ENCODE data around the gene LCN12.

LCN12 gene

DNA sequence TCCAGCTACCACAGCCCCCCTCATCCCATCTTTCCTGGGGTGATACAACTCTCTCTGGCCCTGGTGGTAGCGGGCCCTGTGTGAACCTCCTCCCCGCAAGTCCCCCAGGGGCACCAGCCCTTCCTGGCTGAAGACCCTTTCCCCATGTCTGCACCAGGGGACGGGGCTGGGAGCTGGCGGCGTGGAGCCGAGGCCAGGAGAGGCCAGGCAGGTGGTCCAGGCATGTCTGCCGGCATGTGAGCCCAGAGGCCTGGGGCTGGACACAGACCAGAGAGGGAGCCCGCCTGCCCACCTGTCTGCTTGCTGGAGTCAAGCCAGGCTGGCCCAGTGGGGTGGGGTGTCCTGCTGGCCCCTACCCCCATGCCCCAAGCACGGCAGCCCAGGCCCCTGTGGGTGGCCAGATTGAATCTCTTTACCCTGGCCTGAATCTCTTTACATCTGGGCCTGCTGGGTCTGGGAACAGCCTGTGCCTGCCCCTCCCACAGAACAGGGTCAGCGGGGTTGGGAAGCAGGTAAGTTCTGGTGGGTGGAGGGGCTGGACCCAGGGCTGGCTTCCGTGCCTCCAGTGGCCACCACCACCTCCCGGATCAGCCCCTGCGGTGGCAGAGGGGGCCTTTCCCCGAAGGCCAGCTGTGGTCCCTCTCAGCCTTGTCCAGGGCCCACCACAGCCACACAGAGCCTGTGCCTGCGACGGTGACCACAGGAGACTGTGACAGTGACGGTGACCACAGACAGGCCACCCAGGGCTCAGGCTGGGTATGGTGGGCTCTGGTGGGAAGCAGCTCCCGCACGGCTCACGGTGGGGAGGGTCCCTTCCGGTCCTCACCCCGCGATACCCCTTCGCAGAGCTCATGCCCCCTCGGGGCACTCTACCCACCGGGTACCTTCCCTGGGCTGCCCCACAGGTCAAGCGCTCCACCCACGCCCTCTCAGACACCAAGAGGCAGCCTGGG lies 7.1 kb downstream of the LCN12 start:
- no peak for DNase-seq (ENCODE audit: low read depth in 3 of 3)

DNA sequence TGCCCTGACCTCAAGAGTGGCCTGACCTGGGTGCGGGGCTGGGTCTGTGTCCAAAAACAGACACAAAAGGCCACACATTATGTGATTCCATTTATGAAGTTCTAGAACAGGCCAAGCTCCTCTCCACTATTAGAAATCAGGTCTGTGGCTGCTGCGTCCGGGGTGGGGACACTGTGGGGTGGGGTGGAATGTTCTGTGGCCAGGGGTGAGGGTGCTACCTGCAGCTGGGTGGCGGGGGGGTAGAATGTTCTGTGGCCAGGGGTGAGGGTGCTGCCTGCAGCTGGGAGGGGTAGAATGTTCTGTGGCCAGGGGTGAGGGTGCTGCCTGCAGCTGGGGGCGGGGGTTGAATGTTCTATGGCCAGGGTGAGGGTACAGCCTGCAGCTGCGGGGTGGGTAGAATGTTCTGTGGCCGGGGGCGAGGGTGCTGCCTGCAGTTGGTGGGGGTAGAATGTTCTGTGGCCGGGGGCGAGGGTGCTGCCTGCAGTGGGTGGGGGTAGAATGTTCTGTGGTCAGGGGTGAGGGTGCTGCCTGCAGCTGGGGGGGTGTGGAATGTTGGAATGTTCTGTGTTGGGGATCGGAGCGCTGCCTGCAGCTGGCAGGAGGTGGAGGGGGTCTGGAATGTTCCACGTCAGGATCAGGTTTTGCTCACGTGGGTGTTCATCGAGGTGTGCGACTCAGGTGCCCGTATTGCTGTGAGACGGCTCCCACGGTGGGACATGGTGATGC lies 8.3 kb downstream of the LCN12 start:
- DNase-seq (ENCODE audit: low read depth in 3 of 3): no peak

DNA sequence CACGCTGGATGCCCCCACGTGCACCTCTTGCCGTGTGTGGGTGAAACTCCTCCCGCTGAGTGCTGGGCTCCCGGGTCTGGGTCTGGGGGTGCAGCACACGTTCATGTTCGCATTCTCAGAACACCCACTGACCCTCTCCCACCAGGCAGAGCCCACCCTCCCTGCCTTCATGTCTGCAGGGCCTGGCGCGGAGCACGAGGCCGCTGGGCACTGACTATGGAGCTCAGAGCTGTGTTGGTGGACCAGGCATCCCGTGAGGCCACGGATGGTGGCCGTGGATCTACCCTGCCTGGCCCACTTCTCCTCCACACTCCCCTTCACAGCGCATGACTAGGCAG lies 8.8 kb downstream of the LCN12 start:
- DNase-seq (ENCODE audit: low read depth in 3 of 3): no peak

DNA sequence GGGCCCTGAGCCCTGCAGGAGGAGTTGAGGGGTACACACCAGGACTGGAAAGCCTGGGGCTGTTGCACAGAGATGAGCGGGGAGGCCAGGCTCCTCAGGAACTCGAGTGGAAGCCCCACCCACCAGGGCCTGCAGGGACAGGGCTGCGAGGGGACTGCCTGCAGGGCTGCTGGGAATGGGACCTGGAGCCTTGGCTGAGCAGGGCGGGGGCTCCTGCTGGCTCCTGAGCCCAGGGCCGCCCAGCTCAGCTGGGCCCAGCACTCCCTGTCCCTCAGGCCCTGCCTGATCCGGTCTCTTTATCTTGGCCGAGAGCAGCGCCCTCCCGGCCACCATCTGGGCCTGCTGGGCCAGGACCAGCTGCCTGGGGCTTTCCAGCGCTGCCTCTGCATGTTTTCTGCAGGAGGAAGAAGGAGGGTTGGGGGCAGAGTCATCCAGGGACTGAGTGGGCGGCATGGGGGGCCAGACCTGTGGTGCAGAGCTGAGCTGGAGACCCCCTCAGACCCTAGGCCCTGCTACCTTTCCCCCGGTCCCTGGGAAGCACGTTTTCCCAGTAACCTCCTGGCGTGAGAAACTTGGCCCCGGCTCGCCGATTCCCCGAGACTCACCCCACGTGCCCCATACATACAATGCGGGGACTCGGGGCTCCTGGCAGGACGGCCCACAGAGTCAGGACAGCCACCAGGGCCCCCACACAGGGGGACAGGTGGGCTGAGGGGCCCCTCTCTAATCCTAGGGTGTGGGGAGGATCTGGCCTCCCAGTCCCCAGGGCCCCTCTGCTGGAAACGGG lies 9.4 kb downstream of the LCN12 start:
- no peak for DNase-seq (ENCODE audit: low read depth in 3 of 3)

DNA sequence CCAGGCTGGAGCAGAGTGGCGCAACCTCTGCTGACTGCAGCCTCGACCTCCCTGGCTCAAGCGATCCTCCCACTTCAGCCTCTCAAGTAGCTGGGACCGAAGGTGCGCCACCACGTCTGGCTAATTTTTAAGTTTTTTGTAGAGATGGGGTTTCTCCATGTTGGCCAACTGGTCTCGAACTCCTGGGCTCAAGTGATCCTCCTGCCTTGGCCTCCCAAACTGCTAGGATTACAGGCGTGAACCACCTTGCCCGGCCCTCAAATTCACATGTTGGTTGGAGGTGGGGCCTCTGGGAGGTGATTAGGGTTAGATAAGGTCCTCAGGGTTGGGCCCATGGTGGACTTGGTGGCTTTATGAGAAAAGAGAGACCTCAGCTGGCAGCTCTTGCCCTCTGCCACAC lies 10.1 kb downstream of the LCN12 start:
- no peak for DNase-seq (ENCODE audit: low read depth in 3 of 3)

DNA sequence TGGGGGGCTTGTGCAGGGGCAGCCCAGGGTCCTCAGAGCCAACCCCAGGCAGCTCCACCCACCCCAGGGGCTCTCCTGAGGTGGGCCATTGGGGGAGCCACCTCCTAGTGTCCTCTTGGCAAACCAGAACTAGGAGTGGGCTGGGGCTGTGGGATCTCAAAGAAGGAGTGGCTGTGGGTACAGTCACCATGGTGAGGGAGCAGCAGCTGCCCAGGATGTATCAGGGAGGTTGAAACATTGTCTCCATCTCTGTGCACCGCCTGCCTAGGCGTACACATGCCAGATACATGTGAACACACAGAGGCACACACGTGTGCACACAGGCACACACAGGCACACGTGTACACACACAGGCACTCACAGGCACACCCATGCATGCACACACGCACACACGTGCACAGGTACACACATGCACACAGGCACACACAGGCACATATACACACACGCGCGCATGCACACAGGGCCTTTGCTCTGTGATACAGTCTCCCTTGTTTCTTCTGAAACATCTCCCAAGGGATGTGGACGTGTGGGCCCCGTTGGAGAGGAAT lies 10.7 kb downstream of the LCN12 start:
- DNase-seq (ENCODE audit: low read depth in 3 of 3): no peak

GRCh38 chr9:136963341-136963740 lies 11.3 kb downstream of the LCN12 start:
- no peak for DNase-seq (ENCODE audit: low read depth in 3 of 3)

DNA sequence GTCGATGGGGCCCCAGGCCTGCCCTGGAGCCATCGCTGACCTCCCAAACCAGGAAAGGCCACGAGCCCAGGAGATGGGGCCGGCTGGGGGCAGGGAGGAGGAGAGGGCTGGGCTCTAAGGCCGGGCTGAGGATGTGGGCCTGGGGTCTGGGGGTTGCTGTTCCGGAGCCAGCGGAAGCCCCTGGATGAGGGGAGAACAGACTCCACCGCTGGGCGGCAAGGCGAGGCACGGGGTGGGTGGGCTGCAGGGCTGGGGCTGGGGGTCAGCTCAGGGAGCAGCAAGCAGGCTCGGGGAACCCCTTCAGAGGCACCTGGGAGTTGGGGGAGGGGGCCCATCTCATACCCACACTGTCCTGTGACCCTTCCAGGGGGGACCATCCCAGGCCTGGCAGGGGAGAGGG lies 11.7 kb downstream of the LCN12 start:
- no peak for DNase-seq (ENCODE audit: low read depth in 3 of 3)

DNA sequence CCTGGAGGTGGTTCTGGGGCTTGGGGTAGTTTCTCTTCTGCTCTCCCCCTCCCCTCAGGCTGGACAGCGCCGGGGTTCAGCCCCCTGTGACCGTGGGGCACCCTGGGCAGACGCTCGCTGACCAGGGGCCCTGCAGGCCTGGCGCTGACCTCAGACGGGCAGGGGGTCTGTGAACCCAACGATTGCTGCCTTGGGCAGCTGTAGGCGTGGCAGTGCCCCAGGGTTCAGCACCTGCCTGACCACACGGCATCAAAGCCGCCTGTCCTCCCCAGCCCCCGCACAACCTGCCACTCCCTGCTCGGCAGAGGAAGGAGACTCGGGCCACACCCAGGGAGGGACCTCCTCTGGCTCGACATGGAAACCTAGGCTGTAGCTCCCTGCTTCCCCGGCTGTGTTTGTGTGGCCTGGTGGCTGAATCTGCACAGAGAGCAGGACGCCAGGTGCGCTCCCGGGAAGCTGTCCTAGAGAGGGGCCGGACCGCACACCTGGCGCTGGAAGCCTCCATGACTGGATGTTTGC lies 12.2 kb downstream of the LCN12 start:
- DNase-seq (ENCODE audit: low read depth in 3 of 3): no peak

- no peak for DNase-seq (ENCODE audit: low read depth in 3 of 3)
Observed at GRCh38 chr9:136964833-136965422, 12.9 kb downstream of the LCN12 start.

DNA sequence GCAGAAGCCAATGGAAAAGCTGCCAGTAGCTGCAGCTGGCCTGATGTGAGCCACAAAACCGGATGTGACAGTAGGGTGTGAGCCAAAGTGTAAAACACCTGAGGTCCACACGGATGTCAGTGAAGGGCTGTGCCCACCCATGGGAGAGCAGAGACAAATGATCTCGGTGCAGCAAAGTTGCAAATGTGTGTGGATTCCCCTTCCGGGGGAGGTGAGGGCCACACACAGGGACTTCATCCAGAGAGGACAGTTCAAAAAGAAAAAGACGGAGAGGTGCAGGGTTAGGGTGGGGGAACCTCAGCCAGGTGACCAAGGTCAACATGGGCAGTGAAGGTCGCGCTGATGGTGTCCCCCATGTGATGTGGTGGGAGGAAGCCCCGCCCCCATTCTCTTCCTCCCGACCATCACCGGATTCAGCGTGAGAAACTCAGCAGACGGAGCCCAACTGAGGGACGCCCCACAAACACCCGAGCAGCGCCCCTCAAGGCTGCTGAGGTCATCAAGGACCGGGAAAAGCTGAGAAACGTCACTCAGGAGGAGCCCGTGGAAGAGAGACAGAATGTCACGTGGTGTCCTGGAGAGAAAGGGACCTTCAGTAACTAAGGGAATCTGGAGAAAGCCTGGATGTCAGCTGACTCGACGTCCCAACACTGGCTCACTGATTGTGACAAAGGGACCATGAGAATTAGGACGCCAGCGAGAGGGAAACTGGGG lies 13.9 kb downstream of the LCN12 start:
- DNase-seq (ENCODE audit: low read depth in 3 of 3): no peak

DNA sequence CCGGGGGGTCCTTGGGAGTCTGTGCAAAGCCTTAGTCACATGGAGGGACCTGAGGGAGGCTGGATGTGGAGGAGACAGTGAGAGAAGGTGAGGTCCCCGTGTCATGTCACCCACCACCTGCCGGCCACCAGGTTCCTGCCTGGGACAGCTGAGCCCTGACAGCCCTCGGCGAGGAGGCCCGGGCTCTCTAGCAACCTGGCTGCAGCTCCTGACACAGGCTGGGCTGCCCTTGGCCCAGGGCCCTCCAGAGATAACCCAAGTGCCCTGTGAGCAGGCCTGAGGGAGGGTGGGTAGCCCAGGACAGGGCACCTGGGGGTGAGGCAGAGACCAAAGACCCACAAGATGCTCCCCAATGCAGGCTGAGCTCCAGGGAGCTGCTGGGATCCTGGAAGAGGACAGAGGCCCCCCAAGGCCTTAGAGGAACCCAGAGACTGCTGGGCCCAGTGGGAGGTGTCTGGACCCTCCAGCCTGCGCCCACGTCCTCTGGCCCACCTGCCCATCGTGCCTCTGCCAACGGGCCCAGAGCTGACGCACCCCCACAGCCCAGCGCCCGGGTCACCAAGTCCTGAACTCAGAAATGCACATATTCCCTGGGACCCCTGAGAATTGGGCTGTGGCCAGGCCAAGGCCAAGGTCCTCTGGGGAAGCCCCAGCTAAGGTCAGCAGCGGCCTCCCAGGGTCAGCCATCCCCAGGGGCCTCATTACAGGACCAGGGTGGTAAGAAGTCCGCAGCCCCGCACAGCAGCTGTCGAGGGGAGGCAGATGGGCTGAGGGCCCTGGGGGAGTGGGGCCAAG lies 16.5 kb downstream of the LCN12 start:
- no peak for DNase-seq (ENCODE audit: low read depth in 3 of 3)

GRCh38 chr9:136969150-136969549 lies 17.1 kb downstream of the LCN12 start:
- DNase-seq (ENCODE audit: low read depth in 3 of 3): no peak

DNA sequence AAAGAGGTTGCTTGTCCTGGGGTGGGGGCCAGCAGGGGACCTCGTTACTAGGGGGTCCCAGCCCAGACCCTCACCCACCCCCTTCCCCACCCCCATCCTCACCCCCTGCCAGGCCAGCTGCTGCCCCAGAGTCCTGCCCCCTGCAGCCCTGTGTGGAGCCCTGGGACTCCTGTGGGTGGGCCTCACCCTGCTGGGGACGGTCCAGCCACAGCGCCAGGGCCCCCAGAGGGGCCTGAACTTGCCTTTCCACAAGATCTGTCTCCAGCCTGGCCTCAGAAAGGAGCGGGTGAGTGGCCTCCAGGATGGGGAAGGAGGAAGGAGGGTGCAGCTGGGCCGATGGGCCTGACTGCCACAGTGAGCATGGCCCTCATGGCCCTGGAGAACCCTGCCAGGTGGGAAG lies 17.7 kb downstream of the LCN12 start:
- DNase-seq (ENCODE audit: low read depth in 3 of 3): no peak

DNA sequence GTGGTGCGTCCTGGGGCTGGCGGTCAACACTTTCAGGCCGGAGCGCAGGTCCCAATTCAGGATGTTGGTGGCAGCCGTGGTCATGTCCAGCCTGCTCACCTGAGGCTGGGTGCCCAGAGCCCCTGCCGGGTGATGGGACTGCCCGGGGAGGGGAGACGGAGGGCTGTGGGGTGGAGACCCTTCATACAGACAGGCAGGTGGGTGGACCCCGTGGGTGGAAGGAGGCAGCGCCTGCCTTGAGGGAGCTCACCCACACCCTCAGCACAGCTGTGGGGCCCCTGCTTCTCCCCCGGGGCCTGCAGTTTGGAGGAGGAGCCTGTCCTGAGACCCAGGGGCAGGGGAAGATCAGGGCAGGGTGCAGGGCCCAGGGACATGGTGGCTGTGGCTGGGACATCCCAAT lies 18.3 kb downstream of the LCN12 start:
- DNase-seq (ENCODE audit: low read depth in 3 of 3): no peak

- DNase-seq (ENCODE audit: low read depth in 3 of 3): no peak
Observed at GRCh38 chr9:136971746-136972145, 19.7 kb downstream of the LCN12 start.

GRCh38 chr9:136972335-136972734 lies 20.3 kb downstream of the LCN12 start:
- no peak for DNase-seq (ENCODE audit: low read depth in 3 of 3)

GRCh38 chr9:136972743-136973142 lies 20.7 kb downstream of the LCN12 start:
- DNase-seq (ENCODE audit: low read depth in 3 of 3): no peak

DNA sequence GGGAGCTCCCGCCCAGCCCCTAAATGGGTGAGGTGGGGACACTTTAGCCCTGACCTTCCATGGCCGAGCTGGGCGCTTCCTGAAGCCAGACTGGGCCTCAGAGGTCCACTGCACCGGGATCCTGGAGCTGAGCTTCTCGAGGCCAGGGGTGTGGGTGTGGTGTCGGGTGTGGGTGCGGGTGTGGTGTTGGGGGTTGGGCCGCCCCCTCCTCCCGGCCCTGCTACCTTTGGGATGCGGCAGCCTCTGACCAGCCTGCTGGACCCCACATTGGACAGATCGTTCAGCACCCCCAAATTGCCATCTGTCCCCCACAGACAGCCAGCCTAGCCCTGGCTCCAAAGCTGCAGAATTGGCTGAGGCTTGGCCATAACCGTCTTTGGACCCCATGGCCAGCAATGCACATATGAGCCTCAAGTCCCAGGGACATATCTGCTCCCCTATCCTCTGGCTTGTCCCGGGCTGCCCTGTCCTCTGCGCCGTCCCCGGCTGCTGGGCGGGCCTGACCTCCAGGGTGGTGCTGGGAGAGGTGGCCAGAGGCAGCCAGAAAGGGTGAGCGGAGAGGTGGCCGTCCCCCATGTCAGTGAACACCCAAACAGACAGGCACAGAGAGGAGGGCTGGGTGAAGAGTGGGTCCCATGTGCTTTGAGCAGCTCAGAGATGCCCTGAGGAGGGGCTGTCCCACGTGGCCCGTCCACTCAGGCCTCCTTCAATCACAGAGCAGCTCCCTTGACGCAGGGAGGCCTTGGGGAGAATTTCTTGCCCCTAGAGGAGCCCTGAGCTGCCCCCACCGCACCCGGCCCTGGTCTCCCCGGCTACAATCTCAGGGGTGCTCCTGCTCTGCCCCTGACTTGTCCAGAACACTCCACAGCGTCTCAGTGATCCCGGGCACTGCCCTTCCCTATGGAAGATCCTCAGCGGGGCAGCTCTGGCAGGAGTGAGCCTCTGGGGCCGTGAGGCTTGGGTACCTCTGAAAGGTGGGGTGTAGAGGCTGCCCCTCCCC lies 21.8 kb downstream of the LCN12 start:
- no peak for DNase-seq (ENCODE audit: low read depth in 3 of 3)
